Natural killer cell (primary cell): ENCODE data around the gene RALGDS. TPM values are rescaled to one million over a fixed set of nuclear protein-coding genes. Genes with fewer than 3 reads are reported as not detected.

Source experiments
- ATAC-seq, 3 donors: fragments of 150-1000 bp in 2 of 3; fragments of 200-7000 bp in 1 of 3; cut with Tn5 transposase; 1 replicate in 1 of 3; 2 replicates in 2 of 3; pipeline ENCODE4 v1.10.0; 2021; ENCODE audit warnings: mild to moderate bottlenecking in 2 of 3, moderate library complexity in 2 of 3
- DNase-seq, 2 donors: peaks; one replicate each; pipeline versions ENCODE4 v3.0.0 to v3.0.0-alpha.2; 2013 to 2021; ENCODE audit warnings: mixed read lengths in 1 of 2
- H3K27ac ChIP-seq: one replicate; pipeline ENCODE4 v1.5.1; 2013; ENCODE audit warnings: mild to moderate bottlenecking, low read length
- H3K27me3 ChIP-seq: one replicate; pipeline ENCODE4 v1.6.1; 2013; ENCODE audit warnings: low read length; ENCODE audit not compliant: control insufficient read depth, insufficient read depth
- H3K36me3 ChIP-seq: one replicate; pipeline ENCODE4 v1.6.1; 2013; ENCODE audit warnings: low read length; ENCODE audit not compliant: control insufficient read depth, insufficient read depth
- H3K4me1 ChIP-seq: one replicate; pipeline ENCODE4 v1.6.1; 2013; ENCODE audit warnings: low read length; ENCODE audit not compliant: control insufficient read depth, insufficient read depth
- H3K4me3 ChIP-seq: one replicate; pipeline ENCODE4 v1.5.1; 2013; ENCODE audit warnings: low read length
- H3K9me3 ChIP-seq: one replicate; pipeline ENCODE4 v1.6.1; 2013; ENCODE audit warnings: low read length; ENCODE audit not compliant: control insufficient read depth, insufficient read depth
- H3K27ac Mint-ChIP-seq, 2 donors: one replicate each; pipeline ENCODE4 v1.8.0; 2022; ENCODE audit warnings: mild to moderate bottlenecking in 2 of 2, mixed read lengths in 2 of 2, moderate library complexity in 1 of 2
- H3K27me3 Mint-ChIP-seq, 2 donors: one replicate each; pipeline ENCODE4 v1.8.0; 2022; ENCODE audit warnings: low read depth in 2 of 2, mixed read lengths in 2 of 2
- H3K36me3 Mint-ChIP-seq: one replicate; pipeline ENCODE4 v1.8.0; 2022; ENCODE audit warnings: mixed read lengths
- H3K4me1 Mint-ChIP-seq, 2 donors: one replicate each; pipeline ENCODE4 v1.8.0; 2022; ENCODE audit warnings: mixed read lengths in 2 of 2
- H3K4me3 Mint-ChIP-seq: one replicate; pipeline ENCODE4 v1.8.0; 2022; ENCODE audit warnings: mild to moderate bottlenecking, moderate library complexity, mixed read lengths
- H3K9me3 Mint-ChIP-seq, 2 donors: one replicate each; pipeline ENCODE4 v1.8.0; 2022; ENCODE audit warnings: mixed read lengths in 2 of 2
- WGBS: methylation state at CpG from one replicate; pipeline ENCODE4 v1.1.7; 2013; ENCODE audit warnings: missing lambda C conversion rate; ENCODE audit not compliant: insufficient coverage; 5-methylcytosine and 5-hydroxymethylcytosine counted together
- intact Hi-C: fragments of 100-400 bp; cut with micrococcal nuclease; formaldehyde crosslinking; loops from one replicate; pipeline ENCODE4 v1.14.2; 2022
- total RNA-seq, 4 donors: library from RNA; stranded (reverse); fragments of 120-200 nt in 1 of 4; gene quantifications; one replicate each; pipeline versions ENCODE4 v1.2.3 to v1.2.4, GENCODE V29; 2013 to 2022
- TF ChIP-seq, protein P1 (sequence below): fragments of 200-600 bp; IDR thresholded peaks from one replicate; pipeline ENCODE4 v1.8.0; 2022; ENCODE audit warnings: antibody characterized with exemption

Gene RALGDS
- total RNA-seq, 3 donors from 2014 or later (not counting 1 experiment from before 2014, with no cell fraction given): 206 to 250 (median 208) TPM

DNA sequence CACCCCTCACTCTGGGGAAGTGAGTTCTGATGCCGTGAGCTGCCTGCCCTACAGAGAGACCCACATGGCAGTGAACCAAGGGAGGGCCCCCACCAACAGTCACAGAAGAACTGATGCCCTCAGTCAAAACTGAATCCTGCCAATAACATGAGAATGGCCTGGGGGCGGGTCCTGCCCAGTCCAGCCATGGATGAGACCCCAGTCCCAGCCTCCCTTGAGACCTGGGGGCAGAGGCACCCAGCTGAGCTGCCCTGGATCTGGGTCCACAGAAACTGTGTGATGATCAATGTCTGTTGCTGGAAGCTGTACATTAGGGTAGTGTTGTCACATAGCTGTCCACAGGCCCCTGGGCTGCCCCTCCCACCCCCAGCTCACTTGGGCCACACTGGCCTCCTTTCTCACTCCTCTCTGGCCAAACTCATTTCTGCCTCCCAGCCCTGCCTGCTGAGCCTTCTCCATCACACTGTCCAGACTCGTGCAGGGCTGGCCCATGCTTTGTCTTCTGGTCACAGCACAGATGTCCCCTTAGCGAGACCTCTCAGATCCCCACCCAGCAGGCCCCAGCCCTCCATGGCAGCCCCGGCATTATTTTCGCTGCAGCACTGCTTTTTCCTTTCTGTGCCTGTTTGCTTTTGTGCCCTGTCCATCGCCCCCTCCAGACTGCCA lies 25.8 kb upstream of the RALGDS start:
- Histone ChIP-seq H3K4me3 (no peak overlapping the region), H3K27ac (peak overlapping the region; percentile 96), H3K4me1 (peaks cover 70% of the 10 kb centered on the region), H3K27me3 (no peaks in the 10 kb centered on the region), H3K36me3 (no peaks in the 10 kb centered on the region), H3K9me3 (no peaks in the 10 kb centered on the region)
- H3K4me1 Mint-ChIP-seq: peaks cover 41 to 60% of the 10 kb centered on the region in 2 donors
- H3K27ac Mint-ChIP-seq: peak overlapping the region; percentile 90 to 98
- H3K27me3 Mint-ChIP-seq: no peaks in the 10 kb centered on the region
- WGBS: 79% methylated on average over 7 of the region's 7 CpGs
- peak overlapping the region; percentile 25 for H3K4me3 Mint-ChIP-seq
- DNase-seq: peak in 1 of 2 donors; percentile 23
- no peaks in the 10 kb centered on the region for H3K9me3 Mint-ChIP-seq
- intact Hi-C loops: loop anchor here (10.0 kb wide), 2 partner anchors 918 to 1892 kb away; partner anchors contain the start of gene BRD3
- TF ChIP-seq, protein P1, sequence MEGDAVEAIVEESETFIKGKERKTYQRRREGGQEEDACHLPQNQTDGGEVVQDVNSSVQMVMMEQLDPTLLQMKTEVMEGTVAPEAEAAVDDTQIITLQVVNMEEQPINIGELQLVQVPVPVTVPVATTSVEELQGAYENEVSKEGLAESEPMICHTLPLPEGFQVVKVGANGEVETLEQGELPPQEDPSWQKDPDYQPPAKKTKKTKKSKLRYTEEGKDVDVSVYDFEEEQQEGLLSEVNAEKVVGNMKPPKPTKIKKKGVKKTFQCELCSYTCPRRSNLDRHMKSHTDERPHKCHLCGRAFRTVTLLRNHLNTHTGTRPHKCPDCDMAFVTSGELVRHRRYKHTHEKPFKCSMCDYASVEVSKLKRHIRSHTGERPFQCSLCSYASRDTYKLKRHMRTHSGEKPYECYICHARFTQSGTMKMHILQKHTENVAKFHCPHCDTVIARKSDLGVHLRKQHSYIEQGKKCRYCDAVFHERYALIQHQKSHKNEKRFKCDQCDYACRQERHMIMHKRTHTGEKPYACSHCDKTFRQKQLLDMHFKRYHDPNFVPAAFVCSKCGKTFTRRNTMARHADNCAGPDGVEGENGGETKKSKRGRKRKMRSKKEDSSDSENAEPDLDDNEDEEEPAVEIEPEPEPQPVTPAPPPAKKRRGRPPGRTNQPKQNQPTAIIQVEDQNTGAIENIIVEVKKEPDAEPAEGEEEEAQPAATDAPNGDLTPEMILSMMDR: no peak
- H3K36me3 Mint-ChIP-seq: no peaks in the 10 kb centered on the region
- ATAC-seq: no peak

DNA sequence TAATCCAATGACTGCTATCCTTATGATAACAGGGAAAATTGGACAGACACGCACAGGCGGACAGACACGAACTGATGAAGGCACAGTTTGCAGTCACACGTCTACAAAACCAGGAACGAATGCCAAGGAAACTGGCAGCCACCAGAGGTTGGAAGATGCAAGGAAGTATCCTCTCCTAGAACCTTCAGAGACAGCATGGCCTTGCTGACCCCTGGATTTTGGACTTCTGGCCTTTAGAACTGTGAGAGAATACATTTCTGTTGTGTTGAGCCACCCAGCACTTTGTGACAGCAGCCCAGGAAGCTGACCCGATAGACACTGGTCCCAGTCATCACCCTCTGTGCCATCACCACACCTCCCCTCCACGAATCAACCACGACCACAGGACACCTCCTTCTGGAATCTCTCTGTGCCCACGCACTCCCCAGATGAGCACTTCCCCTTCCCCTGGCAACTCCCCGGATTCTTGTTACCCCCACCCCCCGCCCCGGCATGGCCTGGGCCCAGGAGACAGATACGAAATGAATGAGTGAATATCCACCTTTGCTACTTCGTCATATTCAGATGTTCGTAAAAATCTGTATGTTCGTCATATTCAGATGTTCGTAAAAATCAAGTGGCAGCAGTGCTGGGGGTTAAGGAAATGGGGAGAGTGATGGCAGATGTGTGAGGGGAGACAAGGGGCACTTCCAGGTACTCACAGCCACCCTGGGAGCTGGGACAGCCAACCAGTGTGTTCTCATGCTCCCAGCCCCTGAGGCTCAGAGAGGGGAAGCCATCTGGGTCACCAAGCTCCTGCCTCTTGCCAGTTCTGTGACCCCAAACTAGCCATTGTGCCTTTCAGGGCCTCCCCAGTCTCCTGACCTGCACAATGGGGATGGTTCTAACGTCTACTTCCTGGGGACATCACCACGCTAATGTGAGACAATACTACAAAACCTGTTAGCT lies 24.1 kb upstream of the RALGDS start:
- Histone ChIP-seq H3K27ac (peak overlapping the region; percentile 89), H3K4me1 (peaks cover 87% of the 10 kb centered on the region), H3K27me3 (no peaks in the 10 kb centered on the region), H3K4me3 (no peak overlapping the region), H3K9me3 (no peaks in the 10 kb centered on the region), H3K36me3 (no peaks in the 10 kb centered on the region)
- peak overlapping the region; percentile 98 for H3K27ac Mint-ChIP-seq
- no peaks in the 10 kb centered on the region for H3K27me3 Mint-ChIP-seq
- TF ChIP-seq, protein P1: no peak
- peaks cover 50 to 65% of the 10 kb centered on the region in 2 donors for H3K4me1 Mint-ChIP-seq
- no peaks in the 10 kb centered on the region for H3K36me3 Mint-ChIP-seq
- intact Hi-C loops: loop anchor here (1.0 to 10.0 kb wide), 5 partner anchors 12 to 1890 kb away; partner anchors contain the start of gene BRD3
- ATAC-seq: no peak
- peak overlapping the region; percentile 82 for H3K4me3 Mint-ChIP-seq
- WGBS: 81% methylated on average over 19 of the region's 19 CpGs
- H3K9me3 Mint-ChIP-seq: no peaks in the 10 kb centered on the region
- DNase-seq: peak in 1 of 2 donors; percentile 19

DNA sequence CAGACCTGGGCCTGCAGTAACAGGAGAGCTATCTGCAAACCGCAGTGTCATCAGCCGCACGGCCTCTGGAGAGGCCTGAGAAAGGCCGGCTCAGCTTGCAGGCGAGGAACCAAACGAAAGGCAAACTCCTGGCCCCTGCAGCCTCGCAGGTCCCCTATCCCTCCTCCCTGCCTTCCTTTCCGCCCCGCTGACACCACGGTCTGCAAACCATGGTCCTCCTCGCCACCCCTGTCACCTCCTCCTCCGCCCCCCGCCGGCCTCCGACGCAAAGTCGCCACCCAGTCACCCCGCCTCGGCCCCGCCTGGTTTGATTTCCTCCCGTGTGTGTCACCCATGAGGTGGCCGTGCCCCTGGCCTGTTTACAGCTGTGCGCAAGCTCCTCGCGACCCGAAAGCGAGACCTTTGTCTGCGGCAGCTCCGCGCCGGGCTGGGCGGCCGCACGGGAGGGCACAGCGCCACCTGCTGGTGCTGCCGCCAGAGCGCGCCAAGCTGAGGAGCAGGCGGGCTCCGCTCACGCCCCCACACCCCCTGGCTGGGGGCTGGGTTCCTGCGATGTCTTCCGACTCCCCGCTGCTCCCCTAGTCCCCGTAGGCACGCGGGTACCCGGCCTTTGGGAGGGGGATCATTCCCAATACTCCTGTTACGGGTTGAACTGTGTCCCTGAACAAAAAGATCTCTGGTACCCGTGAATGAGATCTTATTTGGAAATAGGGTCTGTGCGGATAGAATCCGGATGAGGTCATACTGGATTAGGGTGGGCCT lies 23.3 kb upstream of the RALGDS start:
- Mint-ChIP-seq H3K27ac (peak overlapping the region; percentile 98), H3K27me3 (no peaks in the 10 kb centered on the region), H3K9me3 (no peaks in the 10 kb centered on the region), H3K4me1 (peaks cover 50 to 60% of the 10 kb centered on the region in 2 donors), H3K4me3 (peak overlapping the region; percentile 82), H3K36me3 (no peaks in the 10 kb centered on the region)
- H3K4me1 ChIP-seq: peaks cover 87% of the 10 kb centered on the region
- peak overlapping the region; percentile 32 for H3K4me3 ChIP-seq
- H3K9me3 ChIP-seq: no peaks in the 10 kb centered on the region
- intact Hi-C loops: loop anchor here (1.0 to 10.0 kb wide), 5 partner anchors 11 to 1890 kb away; partner anchors contain the start of gene BRD3
- H3K27ac ChIP-seq: peak overlapping the region; percentile 97
- H3K36me3 ChIP-seq: no peaks in the 10 kb centered on the region
- H3K27me3 ChIP-seq: no peaks in the 10 kb centered on the region
- DNase-seq (peak; percentile 93 to 97), ATAC-seq (peak; percentile 58 to 85 (median 73))
- TF ChIP-seq, protein P1: peak; percentile 99
- WGBS: 8% methylated on average over 52 of the region's 52 CpGs
